ENCODE measurements around the gene ACTG2.

- TF ChIP-seq KDM1A (IDR thresholded peaks at IDR 0.05; ENCODE audit: borderline replicate concordance): no peak
- TF ChIP-seq ESRRA (IDR thresholded peaks at IDR 0.05; ENCODE audit: low read length): no peak
- TF ChIP-seq EP300 (IDR thresholded peaks at IDR 0.05; ENCODE audit: borderline replicate concordance in 1 of 2, control insufficient read depth in 1 of 2, low read depth in 2 of 2, low read length in 2 of 2): no peak
- no peak for TF ChIP-seq RAD21 (IDR thresholded peaks at IDR 0.05; ENCODE audit: insufficient read depth, low read depth, low read length)
These were observed 36.6 kb upstream of the ACTG2 start for GRCh38 chr2:73856214-73856613.
